T47D (cell line): ENCODE measurements around the gene TMEM108.

Experiments used
- DNase-seq, 2 experiments: peaks; one replicate each; pipeline versions ENCODE4 v3.0.0 to v3.0.0-alpha.2; 2011 to 2012; ENCODE audit warnings: low read depth in 1 of 2, low spot score in 1 of 2
- JUND ChIP-seq: IDR thresholded peaks from 2 replicates; pipeline ENCODE4 v1.6.1; 2012; ENCODE audit warnings: low read depth
- in situ Hi-C: cut with HindIII; loops from 2 replicates; pipeline ENCODE4 v1.10.0; 2016; ENCODE audit warnings: low sequenced_read_pairs, low pct_unique_long_range_greater_than_20kb

Gene TMEM108

DNA sequence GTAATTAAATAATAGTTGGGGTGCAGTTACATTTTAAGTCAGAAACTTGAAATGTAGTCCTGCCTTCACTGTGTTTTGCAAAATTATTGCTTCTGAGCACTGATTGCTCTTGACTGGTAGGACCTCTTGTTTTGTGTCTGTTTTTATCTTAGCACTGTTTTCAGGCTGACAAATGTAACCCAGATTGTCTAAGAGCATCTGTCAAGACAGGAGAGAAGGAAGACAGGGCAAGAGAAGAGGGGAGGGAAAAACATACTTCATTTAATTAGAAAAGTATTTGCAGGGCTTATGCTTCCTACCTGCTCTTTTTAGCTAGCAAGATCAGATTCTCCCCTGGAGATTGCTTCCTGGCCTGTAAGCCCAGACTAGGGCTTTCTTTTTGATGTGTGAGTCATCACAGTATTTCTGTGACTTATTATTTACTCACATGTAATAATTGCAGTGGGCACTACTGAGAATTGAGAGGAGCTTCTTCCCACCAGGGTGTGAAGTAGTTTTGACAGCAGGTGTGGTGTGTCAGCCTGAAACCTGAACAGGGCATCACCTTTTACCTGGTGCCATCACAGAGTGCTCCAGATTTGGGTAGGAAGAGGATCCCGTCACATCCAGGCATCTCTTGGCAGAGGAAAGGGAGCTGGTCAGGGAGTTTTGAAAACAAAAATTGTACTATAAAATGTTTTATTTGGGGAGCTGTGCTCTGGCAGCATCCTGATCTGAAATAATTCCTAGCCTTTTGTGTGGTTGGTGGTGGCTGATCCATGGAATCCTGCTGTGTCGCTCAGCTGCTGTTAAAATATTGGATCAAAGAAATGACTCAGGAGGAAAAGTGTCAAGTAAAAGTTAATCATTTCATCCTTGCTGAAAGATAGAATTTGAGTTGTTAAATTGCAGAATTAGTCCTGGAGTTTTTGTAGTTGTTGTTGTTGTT, 98.2 kb downstream of the TMEM108 start:
- no peak for TF ChIP-seq JUND
- no peak for DNase-seq
- in situ Hi-C loops = no loop called here

DNA sequence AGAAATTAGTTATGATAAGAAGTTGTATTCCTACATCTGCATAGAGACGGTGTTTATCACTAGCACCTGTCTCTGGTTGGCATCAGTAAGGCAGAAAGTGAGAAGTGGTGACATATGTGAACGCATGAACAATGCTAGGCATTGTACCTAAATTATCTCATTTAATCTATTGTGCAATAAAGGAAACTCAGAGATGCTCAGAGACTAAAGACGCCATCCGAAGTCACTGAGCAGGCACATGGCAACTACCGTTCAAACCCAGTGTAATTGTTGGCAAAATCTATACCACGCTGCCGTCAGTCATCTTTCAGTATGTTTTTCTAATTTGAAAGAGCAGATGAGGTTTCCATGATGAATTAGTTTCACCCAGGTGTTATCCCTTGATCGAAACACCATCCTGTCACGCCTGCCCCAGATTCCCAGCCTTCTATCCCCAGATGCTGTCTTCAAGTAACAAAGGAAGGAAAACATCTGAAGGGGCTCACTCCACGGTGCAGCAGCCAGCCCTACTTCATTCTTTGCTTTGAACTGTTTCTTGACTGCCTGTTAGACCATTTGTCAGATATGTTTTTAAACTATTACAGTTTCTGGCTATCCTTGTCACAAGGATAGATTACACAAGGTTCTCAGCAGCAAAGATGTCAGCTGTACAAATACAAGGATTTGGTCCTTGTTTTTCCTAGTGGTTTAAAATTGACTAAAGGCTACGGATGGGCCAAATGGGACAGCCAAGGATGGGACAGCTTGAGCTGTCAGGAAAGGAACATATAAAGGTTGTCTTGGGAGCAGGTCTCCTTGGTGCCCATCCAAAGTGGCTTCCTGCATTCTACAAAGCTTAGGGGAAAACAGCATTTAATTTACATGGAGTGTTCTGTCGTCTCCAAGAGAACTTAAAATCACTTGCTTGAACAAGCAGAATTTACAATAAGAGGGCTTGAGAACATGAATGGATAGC, 99.1 kb downstream of the TMEM108 start:
- TF ChIP-seq JUND = no peak
- DNase-seq = no peak
- in situ Hi-C loops = no loop called here

DNA sequence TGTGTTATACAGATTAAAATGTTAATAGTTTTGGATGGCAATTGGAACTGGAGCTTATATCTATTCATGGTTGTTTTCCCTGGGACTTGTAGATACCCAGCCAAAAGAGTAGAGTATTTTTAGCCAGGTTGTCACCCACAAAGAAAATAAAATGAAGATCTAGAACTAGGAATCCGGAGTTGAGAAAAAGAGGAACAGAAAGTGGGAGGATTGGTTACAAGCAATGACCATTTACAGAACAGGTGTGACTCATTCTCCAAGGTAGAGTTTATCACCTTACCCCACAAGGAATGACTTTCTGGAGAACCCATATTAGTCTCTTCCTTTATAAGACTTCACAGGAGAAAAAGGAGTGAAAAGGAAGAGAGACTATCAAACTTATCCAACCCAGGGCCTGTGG, 99.8 kb downstream of the TMEM108 start:
- no peak for TF ChIP-seq JUND
- no peak for DNase-seq
- in situ Hi-C loops = no loop called here

DNA sequence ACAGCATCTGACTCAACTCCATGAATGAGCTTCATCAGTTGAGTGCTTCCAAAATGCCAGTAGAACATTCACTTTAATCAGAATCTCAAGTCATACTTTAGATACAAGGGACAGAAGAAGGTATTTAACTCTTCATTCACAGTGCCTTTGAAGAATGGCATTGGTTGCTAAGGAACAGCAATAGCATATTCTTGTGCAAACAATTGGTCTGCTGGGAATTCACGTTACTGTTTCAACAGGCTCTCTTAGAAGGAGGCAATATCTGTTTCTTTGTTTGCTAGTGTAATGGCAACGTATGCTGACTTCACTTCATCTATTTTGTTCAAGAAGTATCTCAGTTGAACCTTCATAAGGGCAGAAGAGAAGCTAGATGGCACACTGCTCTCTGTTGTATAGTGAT, 113.9 kb downstream of the TMEM108 start:
- in situ Hi-C loops = no loop called here
- no peak for TF ChIP-seq JUND
- no peak for DNase-seq

DNA sequence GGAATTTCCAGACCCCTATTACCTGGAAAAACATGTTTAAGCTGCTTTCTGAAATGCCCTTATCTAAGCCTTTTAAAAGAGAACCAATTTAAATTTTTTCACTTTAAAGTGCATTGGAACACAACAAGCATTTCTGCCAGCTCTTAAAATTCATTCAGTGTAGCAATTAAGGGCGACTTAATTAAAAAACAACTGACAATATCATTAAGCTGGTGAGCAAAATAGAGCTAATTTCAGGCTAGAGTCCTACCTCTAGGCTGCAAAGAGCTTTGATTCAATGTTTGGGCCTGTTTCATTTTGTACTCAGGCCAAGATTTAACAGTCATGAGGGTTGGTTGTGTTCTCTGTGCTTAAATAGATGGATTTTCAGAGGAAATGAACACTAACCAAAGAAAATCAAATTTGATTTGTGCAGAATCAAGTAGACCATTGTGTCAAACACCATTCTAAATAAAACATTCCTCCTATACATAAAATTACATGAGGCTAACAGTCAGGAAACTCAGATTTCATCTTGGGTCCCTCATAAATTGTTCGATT, 114.6 kb downstream of the TMEM108 start:
- in situ Hi-C loops = no loop called here
- DNase-seq = no peak
- TF ChIP-seq JUND = no peak

DNA sequence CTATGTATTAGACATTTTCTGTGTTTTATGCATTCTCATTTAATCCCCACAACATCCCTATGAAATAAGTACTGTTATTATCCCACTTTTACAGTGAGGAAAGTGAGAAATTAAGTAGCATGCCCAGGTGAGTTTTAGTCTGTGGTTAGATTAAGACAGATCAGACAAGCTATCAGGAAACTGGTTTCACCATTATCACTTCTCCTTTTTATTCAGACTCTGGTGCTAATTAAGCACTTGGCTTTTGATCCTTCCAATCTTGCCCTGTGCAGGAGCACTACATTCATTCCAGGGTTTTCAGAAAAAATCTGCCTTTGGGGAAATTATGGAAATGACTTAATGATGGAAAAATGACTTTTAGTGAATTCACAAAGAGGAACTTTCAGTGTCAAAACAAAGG, 115.2 kb downstream of the TMEM108 start:
- no peak for TF ChIP-seq JUND
- DNase-seq = no peak
- in situ Hi-C loops = no loop called here

DNA sequence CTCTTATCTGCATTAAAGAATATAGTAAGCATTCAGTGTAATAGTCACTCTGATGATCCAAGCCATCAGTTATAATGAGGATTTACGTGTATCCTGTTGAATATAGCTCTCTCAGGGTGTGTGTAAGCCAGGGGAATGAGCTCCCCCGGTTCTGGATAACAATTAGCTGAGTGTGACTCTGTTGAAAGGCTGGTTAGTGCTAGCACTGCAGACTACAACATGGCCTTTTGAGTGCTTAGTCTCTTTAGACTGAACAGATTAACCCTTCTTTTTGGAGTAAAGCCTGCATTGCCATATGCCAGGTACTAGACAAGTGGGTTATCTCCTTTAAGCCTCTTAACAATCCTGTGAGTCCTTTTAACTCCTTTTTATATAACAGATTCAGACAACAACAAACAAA, 119.5 kb downstream of the TMEM108 start:
- in situ Hi-C loops = no loop called here
- no peak for DNase-seq
- no peak for TF ChIP-seq JUND

DNA sequence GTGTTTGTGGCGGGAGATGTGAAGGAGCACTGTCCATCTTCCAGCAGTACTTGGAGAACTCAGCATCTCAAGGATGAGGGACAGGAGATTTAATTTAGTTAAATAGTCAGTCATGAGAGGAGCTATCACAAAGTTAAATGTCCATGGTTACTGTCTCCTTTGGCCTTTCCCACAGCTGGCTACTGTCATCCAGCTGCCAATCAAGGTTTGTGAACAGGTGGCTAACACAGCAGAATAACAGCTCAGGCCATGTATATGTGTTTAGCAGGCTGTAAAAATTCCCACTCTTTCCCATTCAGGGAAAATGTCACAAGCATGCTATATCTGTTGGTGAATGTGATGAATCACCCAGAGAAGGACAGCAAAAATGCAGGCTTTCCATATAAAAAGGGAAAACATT, 120.5 kb downstream of the TMEM108 start:
- in situ Hi-C loops = no loop called here
- TF ChIP-seq JUND = no peak
- DNase-seq = no peak

DNA sequence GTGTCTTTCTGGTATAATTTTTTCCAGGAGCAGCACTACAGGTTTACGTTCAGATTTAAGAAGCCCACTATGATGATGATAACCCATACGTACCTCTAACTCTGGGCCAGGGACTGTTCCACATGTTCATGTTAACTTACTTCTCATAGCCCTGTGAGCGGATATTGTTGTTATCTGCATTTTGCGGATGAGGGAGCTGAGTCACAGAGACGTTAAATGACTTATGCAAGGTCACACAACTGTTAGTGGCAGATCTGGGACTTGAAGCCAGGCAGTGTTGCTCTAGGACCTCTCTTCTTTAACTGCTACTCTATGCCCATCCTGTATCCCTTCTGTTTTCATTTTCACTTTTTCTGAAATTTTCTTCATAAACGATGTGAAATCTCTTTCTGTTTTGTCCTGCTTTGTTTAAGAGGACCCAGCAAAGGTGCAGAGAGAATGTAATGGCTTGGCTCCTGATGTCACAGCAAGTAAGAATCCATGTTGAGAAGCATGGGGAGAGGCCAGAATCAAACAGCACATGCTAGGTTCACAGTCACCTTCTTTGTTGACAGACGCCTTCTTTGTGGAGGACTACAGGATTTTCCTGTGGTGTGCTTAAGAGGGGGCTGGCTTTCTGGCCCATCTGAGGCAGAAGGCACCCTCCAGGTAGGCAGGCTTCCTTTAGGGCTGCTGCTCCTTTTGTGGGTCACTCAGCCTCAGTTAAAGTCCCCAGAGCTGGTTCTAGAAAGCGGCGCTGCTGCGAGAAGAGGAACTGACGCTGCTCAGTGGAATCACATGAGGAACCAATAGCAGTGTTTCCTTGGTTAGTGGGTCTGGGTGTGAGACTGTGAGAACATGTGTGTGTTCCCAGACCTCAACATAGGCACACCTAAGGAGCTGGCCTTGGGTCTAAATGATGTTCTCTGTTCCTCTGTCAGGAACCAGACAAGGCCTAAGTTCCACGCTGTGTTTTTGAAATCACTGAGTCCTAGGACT, 121.6 kb downstream of the TMEM108 start:
- no peak for DNase-seq
- TF ChIP-seq JUND = no peak
- in situ Hi-C loops = no loop called here

DNA sequence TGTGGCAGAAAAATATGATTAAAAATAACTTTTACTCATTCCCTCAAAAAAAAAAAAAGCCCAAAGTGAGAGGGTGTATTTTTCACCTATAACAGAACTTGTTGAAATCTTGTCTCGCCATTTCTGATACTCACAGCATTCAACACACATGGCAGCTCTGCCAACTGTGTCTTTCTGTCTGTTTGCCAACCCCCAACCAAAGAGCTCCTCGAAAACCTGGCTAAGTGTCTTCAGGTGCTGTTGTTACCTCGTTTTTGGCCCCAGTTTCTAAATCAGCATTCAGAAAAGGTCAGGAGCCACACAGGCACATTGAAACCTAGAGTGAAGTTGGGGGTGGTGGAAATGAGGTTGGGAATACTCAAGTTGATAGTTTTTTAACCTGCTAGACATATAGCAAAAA, 123.5 kb downstream of the TMEM108 start:
- no peak for TF ChIP-seq JUND
- in situ Hi-C loops = no loop called here
- DNase-seq = no peak

DNA sequence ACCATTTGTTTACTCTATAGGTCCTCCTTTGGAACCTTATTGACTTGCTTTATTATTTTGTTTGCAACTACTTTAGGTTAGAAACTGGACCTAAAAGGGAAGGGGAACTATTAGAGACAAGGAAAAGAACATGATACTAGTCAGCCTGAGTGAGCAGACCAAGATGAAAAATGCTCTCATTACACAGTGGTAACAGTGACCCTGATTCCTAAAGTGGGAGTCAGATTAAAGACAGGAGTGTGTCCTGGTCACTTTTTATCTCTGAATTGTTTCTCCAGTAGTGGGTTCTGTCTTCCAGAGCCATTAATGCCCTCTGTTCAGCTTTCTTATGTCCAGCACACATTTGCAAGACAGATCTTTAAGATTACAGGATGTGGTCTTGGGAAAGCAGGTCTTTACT, 124.1 kb downstream of the TMEM108 start:
- TF ChIP-seq JUND = no peak
- no peak for DNase-seq
- in situ Hi-C loops = no loop called here

DNA sequence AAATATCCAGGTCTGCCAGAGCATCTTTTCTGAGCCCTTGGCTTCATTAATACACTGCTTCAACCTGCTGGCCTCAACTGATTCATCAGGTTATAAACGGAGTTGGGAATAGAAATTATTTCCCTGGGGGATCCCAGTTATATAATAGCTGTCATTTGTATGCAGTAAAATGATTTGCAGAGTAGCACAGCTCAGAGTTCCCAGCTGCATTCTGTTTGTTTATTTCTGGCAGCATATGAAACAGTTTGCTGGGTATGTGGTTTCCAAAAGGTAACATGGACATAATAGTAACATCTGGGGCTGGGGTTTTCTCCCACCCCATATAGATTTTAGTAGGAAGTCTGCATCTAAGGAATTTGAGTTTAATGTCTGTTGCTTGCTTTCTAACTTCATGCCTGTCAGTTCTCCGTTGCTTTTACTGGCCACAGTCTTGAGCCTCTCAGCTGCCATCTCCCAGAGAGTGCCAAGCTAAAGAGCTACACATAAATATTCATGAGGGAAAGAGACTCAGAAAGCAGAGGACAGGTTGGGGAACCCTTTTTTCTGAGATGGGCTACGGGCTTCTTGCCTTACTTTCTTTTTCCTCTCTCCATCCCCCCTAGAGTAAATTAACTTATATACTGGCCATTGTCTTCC, 124.6 kb downstream of the TMEM108 start:
- DNase-seq = no peak
- in situ Hi-C loops = no loop called here

More for the DNA sequence above, 124.6 kb downstream of the TMEM108 start:
- no peak for TF ChIP-seq JUND
